ENCODE measurements around the gene JAKMIP3.

DNA sequence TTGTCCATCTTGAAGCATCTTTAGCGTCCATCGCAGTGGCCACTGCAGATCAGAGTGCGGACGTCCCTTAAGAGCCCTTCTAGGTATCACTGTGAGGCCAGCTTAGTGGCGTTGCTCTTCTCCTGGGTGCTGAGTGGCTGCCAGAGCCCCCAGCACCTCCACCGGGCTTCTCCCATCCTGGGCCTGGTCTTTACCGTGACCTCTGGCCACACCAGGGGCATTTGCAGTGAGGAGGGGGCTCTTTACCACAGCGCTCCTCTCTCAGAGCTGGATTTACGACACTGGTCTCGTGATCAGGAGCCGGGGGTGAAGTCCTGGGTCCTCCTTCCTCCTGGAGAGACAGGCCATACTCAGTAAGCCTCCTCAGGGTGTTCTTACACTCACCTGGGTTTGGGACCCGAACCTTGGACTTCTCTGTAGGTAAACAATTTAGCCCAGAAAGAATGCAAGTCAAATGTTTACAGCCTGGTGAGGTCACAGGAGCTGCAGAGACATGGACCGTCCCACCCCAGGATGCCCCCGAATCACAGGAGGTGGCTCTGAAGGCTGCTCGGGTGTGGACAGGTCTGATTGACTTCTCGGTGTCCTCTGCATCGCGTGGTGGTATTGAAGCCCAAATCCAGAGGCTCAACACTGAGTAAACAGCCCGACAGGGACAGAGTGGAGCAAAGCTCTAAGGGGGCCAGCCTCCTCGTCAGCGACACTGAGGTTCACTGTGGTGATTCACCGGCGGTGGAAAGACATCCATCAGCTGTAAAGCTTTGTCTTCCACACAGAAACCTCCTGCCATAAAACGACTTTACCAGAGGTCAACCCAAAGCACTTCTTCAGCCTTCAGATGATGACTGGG, 33.0 kb downstream of the JAKMIP3 start:
- TF ChIP-seq, protein P1, sequence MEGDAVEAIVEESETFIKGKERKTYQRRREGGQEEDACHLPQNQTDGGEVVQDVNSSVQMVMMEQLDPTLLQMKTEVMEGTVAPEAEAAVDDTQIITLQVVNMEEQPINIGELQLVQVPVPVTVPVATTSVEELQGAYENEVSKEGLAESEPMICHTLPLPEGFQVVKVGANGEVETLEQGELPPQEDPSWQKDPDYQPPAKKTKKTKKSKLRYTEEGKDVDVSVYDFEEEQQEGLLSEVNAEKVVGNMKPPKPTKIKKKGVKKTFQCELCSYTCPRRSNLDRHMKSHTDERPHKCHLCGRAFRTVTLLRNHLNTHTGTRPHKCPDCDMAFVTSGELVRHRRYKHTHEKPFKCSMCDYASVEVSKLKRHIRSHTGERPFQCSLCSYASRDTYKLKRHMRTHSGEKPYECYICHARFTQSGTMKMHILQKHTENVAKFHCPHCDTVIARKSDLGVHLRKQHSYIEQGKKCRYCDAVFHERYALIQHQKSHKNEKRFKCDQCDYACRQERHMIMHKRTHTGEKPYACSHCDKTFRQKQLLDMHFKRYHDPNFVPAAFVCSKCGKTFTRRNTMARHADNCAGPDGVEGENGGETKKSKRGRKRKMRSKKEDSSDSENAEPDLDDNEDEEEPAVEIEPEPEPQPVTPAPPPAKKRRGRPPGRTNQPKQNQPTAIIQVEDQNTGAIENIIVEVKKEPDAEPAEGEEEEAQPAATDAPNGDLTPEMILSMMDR (conservative IDR thresholded peaks at IDR 0.05; ENCODE audit: low read depth, low read length) = no peak
- TF ChIP-seq EZH2 (IDR thresholded peaks at IDR 0.05; ENCODE audit: low read length, unreplicated experiment) = no peak
- no peak for TF ChIP-seq EZH2phosphoT487 (IDR thresholded peaks at IDR 0.05; ENCODE audit: borderline replicate concordance, low read length)

Data from PC-3 (cell line).